ENCODE measurements around the gene MISP3. TPM values are rescaled to one million over a fixed set of nuclear protein-coding genes. Genes with fewer than 3 reads are reported as not detected.

The MISP3 gene
- total and polyA plus RNA-seq, 2 donors from 2014 or later = 8.7 to 32.0 TPM

DNA sequence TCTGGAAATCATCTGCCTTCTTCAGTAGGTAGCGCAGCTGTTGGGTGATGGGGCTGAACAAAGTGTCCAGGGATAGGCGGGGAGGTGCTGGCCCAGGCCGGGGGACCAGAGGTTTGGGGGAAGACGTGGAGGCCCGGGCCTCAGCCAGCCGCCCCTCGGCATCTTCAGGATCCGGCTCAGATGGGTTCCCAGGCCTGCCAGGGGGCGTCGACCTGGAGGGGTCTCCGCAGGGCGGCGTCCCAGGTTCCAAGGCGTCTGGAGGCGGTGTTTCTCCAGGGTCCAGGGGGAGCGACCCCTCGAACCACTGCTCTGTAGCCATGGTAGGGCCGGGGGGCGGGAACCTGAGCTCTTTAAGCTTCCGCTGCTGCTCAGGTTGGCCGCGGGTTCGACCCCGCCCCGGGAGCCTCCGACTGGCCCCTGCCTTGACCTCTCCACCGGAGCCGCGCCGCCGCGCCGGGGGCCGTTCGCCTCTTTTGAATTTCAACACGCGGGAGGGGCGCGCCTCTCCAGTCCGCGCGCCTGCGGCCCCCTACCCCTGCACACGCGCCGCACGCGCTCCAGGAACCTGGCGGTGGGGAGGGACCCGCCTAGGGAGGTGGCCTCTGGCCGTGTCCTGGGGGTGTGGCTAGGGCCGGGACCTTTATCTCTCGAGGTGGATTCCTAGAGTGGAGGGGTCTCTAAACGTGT lies 12.9 kb downstream of the MISP3 start, which contains the start of gene C19orf67:
Gene C19orf67, minus strand, starts transcription at position 475 of the 687 bp plus-strand sequence. Its CDS starts 156 bp downstream, at position 319.
- Histone ChIP-seq H3K9ac (ENCODE audit: low read length in 3 of 3) (no peak within 1 kb of the TSS), H3K36me3 (ENCODE audit: control insufficient read depth in 2 of 3, insufficient read depth in 3 of 3, low read length in 3 of 3) (peaks cover 0 to 2% (median 2%) of the 10 kb centered on the region in 3 donors), H3K4me1 (ENCODE audit: control insufficient read depth in 2 of 3, insufficient read depth in 2 of 3, low read depth in 1 of 3, low read length in 3 of 3) (peaks cover 0 to 5% (median 4%) of the 10 kb centered on the region in 3 donors), H3K27me3 (ENCODE audit: control insufficient read depth, insufficient read depth, low read length) (no peaks in the 10 kb centered on the region), H3K9me3 (ENCODE audit: control insufficient read depth in 2 of 3, insufficient read depth in 1 of 3, low read length in 3 of 3) (no peaks in the 10 kb centered on the region), H3K4me3 (ENCODE audit: low read length in 3 of 3) (no peak within 1 kb of the TSS), H3K27ac (ENCODE audit: low read depth in 2 of 2, low read length in 2 of 2) (no peak within 1 kb of the TSS)
- FAIRE-seq (no peak), DNase-seq (peak in 1 of 5 donors; percentile 80)
- TF ChIP-seq CTCF (IDR thresholded peaks at IDR 0.05; ENCODE audit: borderline replicate concordance, extremely low read depth, insufficient read depth) = no peak
- intact Hi-C loops (cut with DNase I) = no loop called here

GRCh38 chr19:14086098-14086497 lies 13.5 kb downstream of the MISP3 start:
- Histone ChIP-seq H3K36me3 (ENCODE audit: control insufficient read depth in 2 of 3, insufficient read depth in 3 of 3, low read length in 3 of 3) (peaks cover 0 to 2% (median 2%) of the 10 kb centered on the region in 3 donors), H3K4me1 (ENCODE audit: control insufficient read depth in 2 of 3, insufficient read depth in 2 of 3, low read depth in 1 of 3, low read length in 3 of 3) (peaks cover 0 to 4% (median 4%) of the 10 kb centered on the region in 3 donors), H3K4me3 (ENCODE audit: low read length in 3 of 3) (no peak overlapping the region), H3K9ac (ENCODE audit: low read length in 3 of 3) (no peak overlapping the region), H3K9me3 (ENCODE audit: control insufficient read depth in 2 of 3, insufficient read depth in 1 of 3, low read length in 3 of 3) (no peaks in the 10 kb centered on the region), H3K27ac (ENCODE audit: low read depth in 2 of 2, low read length in 2 of 2) (no peak overlapping the region), H3K27me3 (ENCODE audit: control insufficient read depth, insufficient read depth, low read length) (no peaks in the 10 kb centered on the region)
- intact Hi-C loops (cut with DNase I) = no loop called here
- DNase-seq (no peak), FAIRE-seq (no peak)
- TF ChIP-seq CTCF (IDR thresholded peaks at IDR 0.05; ENCODE audit: borderline replicate concordance, extremely low read depth, insufficient read depth) = no peak

DNA sequence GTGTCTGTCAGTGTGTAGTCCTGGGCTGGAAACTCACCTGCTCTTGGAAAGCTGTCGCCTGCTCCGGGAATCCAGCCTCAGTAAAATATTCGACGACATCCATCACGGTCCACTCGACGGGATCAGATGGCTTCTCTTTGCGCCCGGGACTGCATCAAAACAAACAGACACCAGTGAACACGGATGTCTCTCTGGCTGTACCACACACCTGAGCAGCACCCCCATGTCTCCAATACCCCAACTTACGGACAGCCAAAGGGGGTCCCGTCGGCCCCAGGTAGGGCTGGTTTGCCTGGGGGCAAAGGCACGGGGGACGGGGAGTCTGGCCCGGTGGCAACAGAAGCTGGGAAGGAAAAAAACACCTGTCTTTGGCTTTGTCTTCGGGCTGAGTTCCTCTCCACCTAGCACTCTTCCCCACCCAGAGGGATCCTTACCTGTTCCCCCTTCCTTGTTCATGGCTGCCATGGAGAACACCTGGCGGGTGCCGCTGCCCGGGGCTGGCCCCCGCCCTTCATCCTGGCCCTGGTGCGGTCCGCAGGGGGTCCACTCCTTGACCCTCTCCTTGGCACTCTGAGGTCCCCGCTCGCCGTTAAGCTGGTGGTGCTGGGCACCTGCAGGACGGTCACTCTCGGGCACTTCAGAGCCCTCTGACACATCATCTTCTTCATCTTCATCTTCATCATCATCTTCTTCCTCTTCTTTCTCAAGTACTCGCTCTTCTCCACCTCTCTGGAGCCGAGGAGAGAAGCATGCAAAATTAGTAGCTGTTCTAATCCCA lies 16.2 kb downstream of the MISP3 start:
- no peak for TF ChIP-seq CTCF (IDR thresholded peaks at IDR 0.05; ENCODE audit: borderline replicate concordance, extremely low read depth, insufficient read depth)
- intact Hi-C loops (cut with DNase I) = no loop called here
- Histone ChIP-seq H3K27me3 (ENCODE audit: control insufficient read depth, insufficient read depth, low read length) (no peaks in the 10 kb centered on the region), H3K9me3 (ENCODE audit: control insufficient read depth in 2 of 3, insufficient read depth in 1 of 3, low read length in 3 of 3) (peaks cover 0 to 8% (median 4%) of the 10 kb centered on the region in 3 donors), H3K27ac (ENCODE audit: low read depth in 2 of 2, low read length in 2 of 2) (no peak overlapping the region), H3K9ac (ENCODE audit: low read length in 3 of 3) (no peak overlapping the region), H3K4me1 (ENCODE audit: control insufficient read depth in 2 of 3, insufficient read depth in 2 of 3, low read depth in 1 of 3, low read length in 3 of 3) (no peaks in the 10 kb centered on the region), H3K36me3 (ENCODE audit: control insufficient read depth in 2 of 3, insufficient read depth in 3 of 3, low read length in 3 of 3) (peaks cover 0 to 2% (median 2%) of the 10 kb centered on the region in 3 donors), H3K4me3 (ENCODE audit: low read length in 3 of 3) (peak overlapping the region in 2 of 3 donors; percentile 34 to 43)
- no peak for DNase-seq
- no peak for FAIRE-seq

All from kidney (tissue), 14 donors.